ENCODE measurements around the gene LCN12.

The LCN12 gene

DNA sequence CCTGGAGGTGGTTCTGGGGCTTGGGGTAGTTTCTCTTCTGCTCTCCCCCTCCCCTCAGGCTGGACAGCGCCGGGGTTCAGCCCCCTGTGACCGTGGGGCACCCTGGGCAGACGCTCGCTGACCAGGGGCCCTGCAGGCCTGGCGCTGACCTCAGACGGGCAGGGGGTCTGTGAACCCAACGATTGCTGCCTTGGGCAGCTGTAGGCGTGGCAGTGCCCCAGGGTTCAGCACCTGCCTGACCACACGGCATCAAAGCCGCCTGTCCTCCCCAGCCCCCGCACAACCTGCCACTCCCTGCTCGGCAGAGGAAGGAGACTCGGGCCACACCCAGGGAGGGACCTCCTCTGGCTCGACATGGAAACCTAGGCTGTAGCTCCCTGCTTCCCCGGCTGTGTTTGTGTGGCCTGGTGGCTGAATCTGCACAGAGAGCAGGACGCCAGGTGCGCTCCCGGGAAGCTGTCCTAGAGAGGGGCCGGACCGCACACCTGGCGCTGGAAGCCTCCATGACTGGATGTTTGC, 12.2 kb downstream of the LCN12 start:
- H3K27ac Mint-ChIP-seq = no peak overlapping the region
- DNase-seq (no peak), ATAC-seq (replicated peaks) (no peak)
- peaks cover 13 to 20% of the 10 kb centered on the region in 2 donors for H3K27me3 Mint-ChIP-seq
- no peaks in the 10 kb centered on the region for H3K9me3 Mint-ChIP-seq
- H3K36me3 Mint-ChIP-seq = no peaks in the 10 kb centered on the region
- H3K4me3 Mint-ChIP-seq = no peak overlapping the region
- peaks cover 7 to 11% of the 10 kb centered on the region in 2 donors for H3K4me1 Mint-ChIP-seq

DNA sequence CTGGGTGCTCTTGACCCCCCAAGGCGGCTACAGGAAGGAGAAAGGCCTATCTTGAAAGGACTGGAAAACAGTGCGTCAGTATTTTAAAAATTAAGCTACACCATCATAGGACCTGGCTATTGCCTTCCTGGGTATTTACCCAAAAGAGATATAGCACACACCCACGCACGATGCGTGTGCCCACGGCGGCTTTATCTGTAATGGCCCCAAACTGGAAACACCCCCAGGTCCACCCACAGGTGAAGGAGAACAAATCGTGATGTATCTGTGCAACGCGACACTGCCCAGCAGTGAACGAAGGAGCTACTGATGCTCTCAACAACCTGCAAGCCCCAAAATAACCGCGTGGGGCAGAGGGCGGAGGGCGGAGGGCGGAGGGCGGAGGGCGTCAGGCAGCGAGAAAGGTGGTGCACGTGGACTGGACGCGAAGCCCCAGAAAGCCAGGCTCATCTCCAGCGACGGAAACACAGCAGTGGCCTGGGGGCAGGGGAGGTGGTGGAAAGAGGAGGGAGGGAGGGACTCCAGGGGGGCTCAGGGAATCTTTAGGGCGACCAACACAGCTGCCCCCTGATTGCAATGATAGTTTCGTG, 12.9 kb downstream of the LCN12 start:
- DNase-seq = no peak
- no peak for ATAC-seq (replicated peaks)
- peaks cover 14 to 24% of the 10 kb centered on the region in 2 donors for H3K27me3 Mint-ChIP-seq
- H3K27ac Mint-ChIP-seq = no peak overlapping the region
- H3K9me3 Mint-ChIP-seq = no peaks in the 10 kb centered on the region
- H3K4me1 Mint-ChIP-seq = peaks cover 7 to 11% of the 10 kb centered on the region in 2 donors
- no peak overlapping the region for H3K4me3 Mint-ChIP-seq
- no peaks in the 10 kb centered on the region for H3K36me3 Mint-ChIP-seq

GRCh38 chr9:136965771-136966484, 13.9 kb downstream of the LCN12 start:
- H3K27ac Mint-ChIP-seq = peak overlapping the region; percentile 16
- H3K4me1 Mint-ChIP-seq = peaks cover 8 to 11% of the 10 kb centered on the region in 2 donors
- H3K9me3 Mint-ChIP-seq = no peaks in the 10 kb centered on the region
- peak overlapping the region in 1 of 2 donors; percentile 61 for H3K4me3 Mint-ChIP-seq
- DNase-seq (no peak), ATAC-seq (replicated peaks) (peak in 1 of 2 donors; percentile 76)
- H3K36me3 Mint-ChIP-seq = no peaks in the 10 kb centered on the region
- peaks cover 18 to 31% of the 10 kb centered on the region in 2 donors for H3K27me3 Mint-ChIP-seq

- H3K4me1 Mint-ChIP-seq = peaks cover 8 to 11% of the 10 kb centered on the region in 2 donors
- no peaks in the 10 kb centered on the region for H3K36me3 Mint-ChIP-seq
- DNase-seq = no peak
Measured at GRCh38 chr9:136968333-136969127, 16.5 kb downstream of the LCN12 start.

GRCh38 chr9:136969150-136969549, 17.1 kb downstream of the LCN12 start:
- DNase-seq (no peak), ATAC-seq (replicated peaks) (no peak)
- Mint-ChIP-seq H3K27me3 (peaks cover 18 to 30% of the 10 kb centered on the region in 2 donors), H3K4me1 (peaks cover 8 to 11% of the 10 kb centered on the region in 2 donors), H3K9me3 (no peaks in the 10 kb centered on the region), H3K36me3 (no peaks in the 10 kb centered on the region), H3K4me3 (no peak overlapping the region), H3K27ac (no peak overlapping the region)

More at GRCh38 chr9:136968333-136969127, 16.5 kb downstream of the LCN12 start:
- H3K27me3 Mint-ChIP-seq = peaks cover 18 to 30% of the 10 kb centered on the region in 2 donors
- ATAC-seq (replicated peaks) = no peak
- no peak overlapping the region for H3K4me3 Mint-ChIP-seq
- H3K9me3 Mint-ChIP-seq = no peaks in the 10 kb centered on the region
- no peak overlapping the region for H3K27ac Mint-ChIP-seq

- DNase-seq = no peak
- Mint-ChIP-seq H3K4me1 (peaks cover 8 to 11% of the 10 kb centered on the region in 2 donors), H3K4me3 (no peak overlapping the region), H3K9me3 (no peaks in the 10 kb centered on the region), H3K36me3 (no peaks in the 10 kb centered on the region), H3K27ac (peak overlapping the region; percentile 47), H3K27me3 (peaks cover 18 to 32% of the 10 kb centered on the region in 2 donors)
- no peak for ATAC-seq (replicated peaks)
Measured at GRCh38 chr9:136969774-136970173, 17.7 kb downstream of the LCN12 start.

DNA sequence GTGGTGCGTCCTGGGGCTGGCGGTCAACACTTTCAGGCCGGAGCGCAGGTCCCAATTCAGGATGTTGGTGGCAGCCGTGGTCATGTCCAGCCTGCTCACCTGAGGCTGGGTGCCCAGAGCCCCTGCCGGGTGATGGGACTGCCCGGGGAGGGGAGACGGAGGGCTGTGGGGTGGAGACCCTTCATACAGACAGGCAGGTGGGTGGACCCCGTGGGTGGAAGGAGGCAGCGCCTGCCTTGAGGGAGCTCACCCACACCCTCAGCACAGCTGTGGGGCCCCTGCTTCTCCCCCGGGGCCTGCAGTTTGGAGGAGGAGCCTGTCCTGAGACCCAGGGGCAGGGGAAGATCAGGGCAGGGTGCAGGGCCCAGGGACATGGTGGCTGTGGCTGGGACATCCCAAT, 18.3 kb downstream of the LCN12 start:
- Mint-ChIP-seq H3K36me3 (no peaks in the 10 kb centered on the region), H3K27ac (no peak overlapping the region), H3K4me1 (peaks cover 8 to 11% of the 10 kb centered on the region in 2 donors), H3K27me3 (peaks cover 18 to 37% of the 10 kb centered on the region in 2 donors), H3K4me3 (no peak overlapping the region), H3K9me3 (no peaks in the 10 kb centered on the region)
- no peak for DNase-seq
- no peak for ATAC-seq (replicated peaks)

- no peaks in the 10 kb centered on the region for H3K36me3 Mint-ChIP-seq
- H3K27ac Mint-ChIP-seq = no peak overlapping the region
- H3K4me1 Mint-ChIP-seq = peaks cover 0 to 3% of the 10 kb centered on the region in 2 donors
- no peak overlapping the region for H3K4me3 Mint-ChIP-seq
- H3K9me3 Mint-ChIP-seq = no peaks in the 10 kb centered on the region
- no peak for DNase-seq
- H3K27me3 Mint-ChIP-seq = peaks cover 19 to 43% of the 10 kb centered on the region in 2 donors
- ATAC-seq (replicated peaks) = no peak
Measured at GRCh38 chr9:136971746-136972145, 19.7 kb downstream of the LCN12 start.

DNA sequence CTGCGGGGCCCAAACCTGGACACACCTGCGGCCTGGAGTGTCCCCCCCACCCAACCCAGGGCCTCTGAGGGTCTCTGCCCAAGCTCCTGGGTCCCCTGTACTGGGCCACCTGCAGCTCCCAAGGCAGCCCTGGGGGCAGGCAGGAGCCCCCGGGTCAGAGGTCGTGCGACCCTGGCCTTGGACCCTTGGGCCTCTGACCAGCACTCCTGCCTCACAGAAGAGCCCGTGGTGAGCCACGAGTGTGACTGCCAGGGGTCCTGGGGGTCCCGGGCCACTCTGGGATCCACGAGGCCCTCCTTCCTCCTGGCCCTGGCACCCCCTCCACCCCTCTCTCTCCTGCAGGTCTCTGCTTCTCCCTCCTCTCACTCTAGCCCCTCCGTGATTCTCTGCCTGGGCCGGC, 20.3 kb downstream of the LCN12 start:
- DNase-seq (no peak), ATAC-seq (replicated peaks) (no peak)
- H3K9me3 Mint-ChIP-seq = no peaks in the 10 kb centered on the region
- H3K27me3 Mint-ChIP-seq = peaks cover 20 to 49% of the 10 kb centered on the region in 2 donors
- H3K36me3 Mint-ChIP-seq = no peaks in the 10 kb centered on the region
- H3K4me1 Mint-ChIP-seq = peaks cover 0 to 3% of the 10 kb centered on the region in 2 donors
- H3K27ac Mint-ChIP-seq = no peak overlapping the region
- no peak overlapping the region for H3K4me3 Mint-ChIP-seq

GRCh38 chr9:136972743-136973142, 20.7 kb downstream of the LCN12 start:
- no peak overlapping the region for H3K27ac Mint-ChIP-seq
- no peaks in the 10 kb centered on the region for H3K9me3 Mint-ChIP-seq
- no peaks in the 10 kb centered on the region for H3K36me3 Mint-ChIP-seq
- peaks cover 0 to 5% of the 10 kb centered on the region in 2 donors for H3K4me1 Mint-ChIP-seq
- no peak for ATAC-seq (replicated peaks)
- peaks cover 23 to 53% of the 10 kb centered on the region in 2 donors for H3K27me3 Mint-ChIP-seq
- DNase-seq = no peak
- H3K4me3 Mint-ChIP-seq = no peak overlapping the region

- no peaks in the 10 kb centered on the region for H3K9me3 Mint-ChIP-seq
- no peaks in the 10 kb centered on the region for H3K36me3 Mint-ChIP-seq
- H3K4me3 Mint-ChIP-seq = no peak overlapping the region
- peaks cover 23 to 50% of the 10 kb centered on the region in 2 donors for H3K27me3 Mint-ChIP-seq
- no peak overlapping the region for H3K27ac Mint-ChIP-seq
- H3K4me1 Mint-ChIP-seq = peaks cover 0 to 5% of the 10 kb centered on the region in 2 donors
- DNase-seq (no peak), ATAC-seq (replicated peaks) (no peak)
Measured at GRCh38 chr9:136973618-136974617, 21.8 kb downstream of the LCN12 start.

- Mint-ChIP-seq H3K27ac (no peak overlapping the region), H3K36me3 (no peaks in the 10 kb centered on the region)
- ATAC-seq (replicated peaks) = no peak
Measured at GRCh38 chr9:136974817-136975535, 22.9 kb downstream of the LCN12 start.

DNA sequence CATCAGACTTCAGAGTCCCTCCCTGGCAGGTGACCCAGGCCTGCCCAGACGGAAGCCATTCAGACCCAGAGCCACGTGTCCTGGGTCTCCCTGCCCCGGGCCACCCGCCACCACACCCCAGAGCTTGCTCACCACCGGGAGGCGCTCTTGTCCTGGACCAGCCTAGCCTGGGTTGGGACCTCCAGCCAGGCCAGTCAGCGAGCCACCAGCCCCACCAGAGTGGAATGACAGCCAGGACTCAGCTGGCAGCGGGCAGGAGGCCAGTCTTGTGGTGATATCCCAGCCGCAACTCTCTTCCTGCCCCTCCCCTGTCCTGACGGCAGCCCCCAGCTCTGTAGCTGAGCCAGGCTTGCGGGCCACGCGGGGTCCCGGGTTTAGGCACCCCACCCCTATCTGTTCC, 23.6 kb downstream of the LCN12 start:
- no peak for DNase-seq
- Mint-ChIP-seq H3K36me3 (no peaks in the 10 kb centered on the region), H3K4me3 (no peak overlapping the region), H3K9me3 (no peaks in the 10 kb centered on the region), H3K27me3 (peaks cover 20 to 52% of the 10 kb centered on the region in 2 donors), H3K4me1 (peaks cover 0 to 3% of the 10 kb centered on the region in 2 donors), H3K27ac (no peak overlapping the region)
- ATAC-seq (replicated peaks) = peak in 1 of 2 donors; percentile 14

More at GRCh38 chr9:136974817-136975535, 22.9 kb downstream of the LCN12 start:
- Mint-ChIP-seq H3K4me1 (peaks cover 0 to 5% of the 10 kb centered on the region in 2 donors), H3K27me3 (peaks cover 20 to 52% of the 10 kb centered on the region in 2 donors), H3K9me3 (no peaks in the 10 kb centered on the region), H3K4me3 (no peak overlapping the region)
- DNase-seq = no peak

All from stimulated activated naive B cell treated with anti-CD40 and anti-IgM and Interleukin-4, amounts not matched to agents 10 μg/mL and 1 μg/mL and 100 μg/mL, for 72 hours (primary cell).